ENCODE measurements around the gene FGGY.

DNA sequence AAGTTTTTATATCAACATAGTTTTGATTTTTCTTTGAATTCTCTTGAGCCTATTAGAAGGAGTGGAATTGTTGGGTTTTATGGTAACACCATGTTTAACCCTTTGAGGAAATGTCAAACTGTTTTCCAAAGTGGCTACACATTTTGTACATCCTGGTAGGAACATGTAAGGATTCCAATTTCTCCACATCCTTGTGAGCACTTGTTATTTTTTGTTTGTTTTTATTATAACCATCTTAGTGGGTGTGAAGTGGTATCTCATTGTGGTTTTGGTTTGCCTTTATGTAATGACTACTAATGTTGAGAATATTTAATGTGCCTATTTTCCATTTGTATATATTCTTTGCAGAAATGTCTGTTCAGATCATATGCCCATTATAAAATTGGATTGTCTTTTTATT is 120.5 kb downstream of the FGGY start:
- no peak for TF ChIP-seq CTCF (IDR thresholded peaks at IDR 0.05; ENCODE audit: low read depth, low read length, missing input control)
- TF ChIP-seq REST (IDR thresholded peaks at IDR 0.05): no peak
- TF ChIP-seq RAD21 (IDR thresholded peaks at IDR 0.05): no peak
- no peak for TF ChIP-seq GABPA (IDR thresholded peaks at IDR 0.05 in 1 of 2, conservative IDR thresholded peaks at IDR 0.05 in 1 of 2)
- no peak for TF ChIP-seq YY1 (IDR thresholded peaks at IDR 0.05)
- no peak for TF ChIP-seq JUND (IDR thresholded peaks at IDR 0.05)
- TF ChIP-seq ATF3 (IDR thresholded peaks at IDR 0.05): no peak
- no peak for TF ChIP-seq FOXA1 (IDR thresholded peaks at IDR 0.05)
- no peak for TF ChIP-seq RXRA (IDR thresholded peaks at IDR 0.05)
- TF ChIP-seq ZBTB33 (IDR thresholded peaks at IDR 0.05): no peak
- TF ChIP-seq, protein P1, sequence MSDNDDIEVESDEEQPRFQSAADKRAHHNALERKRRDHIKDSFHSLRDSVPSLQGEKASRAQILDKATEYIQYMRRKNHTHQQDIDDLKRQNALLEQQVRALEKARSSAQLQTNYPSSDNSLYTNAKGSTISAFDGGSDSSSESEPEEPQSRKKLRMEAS (IDR thresholded peaks at IDR 0.05): no peak

All from liver (tissue), 3 donors.